Naive thymus-derived CD8-positive, alpha-beta T cell (primary cell): Measurements from ENCODE around the gene STAG1. TPM values are rescaled to one million over a fixed set of nuclear protein-coding genes. Genes with fewer than 3 reads are reported as not detected.

Source experiments
- ATAC-seq, 2 donors: fragments of 150-1000 bp; cut with Tn5 transposase in 1 of 2; sonication (Bioruptor Pico), chemical (Tn5 transposase) in 1 of 2; 1 replicate in 1 of 2; 2 replicates in 1 of 2; pipeline ENCODE4 v1.10.0; 2021; ENCODE audit warnings: mild to moderate bottlenecking in 2 of 2, moderate library complexity in 2 of 2
- POLR2A ChIA-PET: fragments of 350-600 bp; sonication (Branson Sonifier 250); formaldehyde crosslinking; loops from one replicate; lab custom pipeline; 2021; ENCODE audit warnings: antibody characterized with exemption; lab: Charles Lee
- DNase-seq, 10 donors: peaks; one replicate each; pipeline versions ENCODE4 v3.0.0 to v3.0.0-alpha.2; 2020 to 2022
- H3K27ac Mint-ChIP-seq, 10 donors: one replicate each; pipeline ENCODE4 v1.8.0; 2020 to 2022; ENCODE audit warnings: mild to moderate bottlenecking in 10 of 10, mixed read lengths in 10 of 10, moderate library complexity in 4 of 10, inconsistent platforms in 1 of 10
- H3K27me3 Mint-ChIP-seq, 5 donors: one replicate each; pipeline ENCODE4 v1.8.0; 2021 to 2022; ENCODE audit warnings: mixed read lengths in 5 of 5
- H3K36me3 Mint-ChIP-seq, 3 donors: one replicate each; pipeline ENCODE4 v1.8.0; 2020 to 2022; ENCODE audit warnings: mixed read lengths in 3 of 3, mild to moderate bottlenecking in 2 of 3, inconsistent platforms in 1 of 3
- H3K4me1 Mint-ChIP-seq, 4 donors: one replicate each; pipeline ENCODE4 v1.8.0; 2021 to 2022; ENCODE audit warnings: mixed read lengths in 4 of 4
- H3K4me3 Mint-ChIP-seq, 10 donors: one replicate each; pipeline ENCODE4 v1.8.0; 2020 to 2022; ENCODE audit warnings: mild to moderate bottlenecking in 10 of 10, mixed read lengths in 10 of 10, moderate library complexity in 6 of 10, inconsistent platforms in 1 of 10
- H3K9me3 Mint-ChIP-seq, 9 donors: one replicate each; pipeline ENCODE4 v1.8.0; 2020 to 2022; ENCODE audit warnings: mixed read lengths in 9 of 9, mild to moderate bottlenecking in 3 of 9, inconsistent platforms in 1 of 9, moderate library complexity in 1 of 9
- polyA plus RNA-seq, 3 donors: library from polyadenylated mRNA; unstranded; fragments of 300-500 nt; fragmentation: Illumina TruSeq; gene quantifications; one replicate each; pipeline ENCODE4 v1.2.3, GENCODE V29; 2021
- total RNA-seq, 8 experiments: library from RNA in 2 of 8; stranded (reverse) in 2 of 8; gene quantifications; one replicate each; pipeline ENCODE4 v1.2.3 and lab custom pipeline; 2021 to 2026

The STAG1 gene
- total and polyA plus RNA-seq, 5 experiments from 2014 or later, result 15.1 to 51.2 (median 17.5) TPM

- H3K36me3 Mint-ChIP-seq, result peaks cover 48 to 77% (median 66%) of the 10 kb centered on the region in 3 donors
- POLR2A ChIA-PET, result no interaction called here
- no peak overlapping the region for H3K27ac Mint-ChIP-seq
- no peak for DNase-seq
- H3K9me3 Mint-ChIP-seq, result peaks cover 8 to 91% (median 34%) of the 10 kb centered on the region in 9 donors
- peaks cover 11 to 77% (median 24%) of the 10 kb centered on the region in 4 donors for H3K4me1 Mint-ChIP-seq
- ATAC-seq, result no peak
- H3K27me3 Mint-ChIP-seq, result no peaks in the 10 kb centered on the region
- H3K4me3 Mint-ChIP-seq, result no peak overlapping the region
Observed at GRCh38 chr3:136696797-136697196, 55.4 kb downstream of the STAG1 start.

GRCh38 chr3:136694321-136694720, 57.9 kb downstream of the STAG1 start:
- DNase-seq, result peak in 2 of 10 donors; percentile 3 to 17
- H3K9me3 Mint-ChIP-seq, result peaks cover 0 to 84% (median 33%) of the 10 kb centered on the region in 9 donors
- H3K4me3 Mint-ChIP-seq, result peak overlapping the region in 4 of 10 donors; percentile 22 to 75 (median 49)
- POLR2A ChIA-PET, result no interaction called here
- H3K4me1 Mint-ChIP-seq, result peaks cover 13 to 76% (median 28%) of the 10 kb centered on the region in 4 donors
- H3K36me3 Mint-ChIP-seq, result peaks cover 44 to 69% (median 62%) of the 10 kb centered on the region in 3 donors
- H3K27me3 Mint-ChIP-seq, result no peaks in the 10 kb centered on the region
- peak overlapping the region in 5 of 10 donors; percentile 4 to 89 (median 41) for H3K27ac Mint-ChIP-seq
- no peak for ATAC-seq

- H3K36me3 Mint-ChIP-seq, result peaks cover 36 to 66% (median 37%) of the 10 kb centered on the region in 3 donors
- H3K27me3 Mint-ChIP-seq, result no peaks in the 10 kb centered on the region
- POLR2A ChIA-PET, result no interaction called here
- ATAC-seq, result no peak
- DNase-seq, result no peak
- no peak overlapping the region for H3K4me3 Mint-ChIP-seq
- H3K27ac Mint-ChIP-seq, result peak overlapping the region in 2 of 10 donors; percentile 22 to 45
- peaks cover 6 to 67% (median 34%) of the 10 kb centered on the region in 4 donors for H3K4me1 Mint-ChIP-seq
- H3K9me3 Mint-ChIP-seq, result peaks cover 0 to 56% (median 17%) of the 10 kb centered on the region in 9 donors
Observed at GRCh38 chr3:136690599-136690998, 61.6 kb downstream of the STAG1 start.

GRCh38 chr3:136685882-136686281, 66.3 kb downstream of the STAG1 start:
- Mint-ChIP-seq H3K27ac (peak overlapping the region in 4 of 10 donors; percentile 21 to 61 (median 37)), H3K4me3 (peak overlapping the region in 1 of 10 donors; percentile 34), H3K4me1 (peaks cover 8 to 57% (median 37%) of the 10 kb centered on the region in 4 donors), H3K27me3 (no peaks in the 10 kb centered on the region), H3K36me3 (peaks cover 23 to 46% (median 31%) of the 10 kb centered on the region in 3 donors), H3K9me3 (peaks cover 0 to 36% (median 11%) of the 10 kb centered on the region in 9 donors)
- no peak for ATAC-seq
- POLR2A ChIA-PET, result no interaction called here
- no peak for DNase-seq

DNA sequence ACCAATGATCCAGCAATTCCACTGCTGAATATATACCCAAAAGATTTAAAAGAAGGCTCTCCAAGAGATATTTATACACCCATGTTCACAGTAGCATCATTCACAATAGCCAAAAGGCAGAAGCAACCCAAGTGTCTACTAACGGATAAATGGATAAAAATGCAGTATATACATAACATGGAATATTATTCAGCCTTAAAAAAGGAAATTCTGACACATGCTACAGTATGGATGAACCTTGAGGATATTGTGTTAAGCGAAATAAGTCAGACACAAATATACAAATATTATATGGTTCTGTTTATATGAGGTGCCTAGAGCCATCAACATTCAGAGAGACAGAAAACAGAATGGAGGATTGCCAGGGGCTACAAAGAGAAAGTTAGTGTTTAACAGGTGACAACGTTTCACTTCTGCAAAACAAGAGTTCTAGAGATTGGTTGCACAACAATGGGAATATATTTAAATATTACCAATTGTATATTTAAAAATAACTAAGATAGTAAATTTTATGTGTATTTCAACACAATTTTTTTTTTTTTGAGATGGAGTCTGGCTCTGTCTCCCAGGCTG, 69.4 kb downstream of the STAG1 start:
- H3K9me3 Mint-ChIP-seq, result peaks cover 0 to 30% (median 9%) of the 10 kb centered on the region in 9 donors
- peaks cover 4 to 44% (median 25%) of the 10 kb centered on the region in 4 donors for H3K4me1 Mint-ChIP-seq
- DNase-seq (no peak), ATAC-seq (no peak)
- H3K4me3 Mint-ChIP-seq, result no peak overlapping the region
- peaks cover 14 to 35% (median 19%) of the 10 kb centered on the region in 3 donors for H3K36me3 Mint-ChIP-seq
- POLR2A ChIA-PET, result no interaction called here
- no peaks in the 10 kb centered on the region for H3K27me3 Mint-ChIP-seq
- no peak overlapping the region for H3K27ac Mint-ChIP-seq

GRCh38 chr3:136678981-136679380, 73.2 kb downstream of the STAG1 start:
- peak overlapping the region in 1 of 10 donors; percentile 46 for H3K27ac Mint-ChIP-seq

GRCh38 chr3:136676009-136676408, 76.2 kb downstream of the STAG1 start:
- POLR2A ChIA-PET, result no interaction called here
- ATAC-seq (no peak), DNase-seq (no peak)
- no peak overlapping the region for H3K27ac Mint-ChIP-seq
- H3K4me1 Mint-ChIP-seq, result peaks cover 25 to 67% (median 48%) of the 10 kb centered on the region in 4 donors
- no peak overlapping the region for H3K4me3 Mint-ChIP-seq
- no peaks in the 10 kb centered on the region for H3K27me3 Mint-ChIP-seq
- H3K9me3 Mint-ChIP-seq, result no peaks in the 10 kb centered on the region
- H3K36me3 Mint-ChIP-seq, result peaks cover 0 to 14% (median 8%) of the 10 kb centered on the region in 3 donors

More at GRCh38 chr3:136678981-136679380, 73.2 kb downstream of the STAG1 start:
- H3K27me3 Mint-ChIP-seq, result no peaks in the 10 kb centered on the region
- POLR2A ChIA-PET, result interaction anchor here (0.6 to 0.7 kb wide), 2 partner anchors 45 to 102 kb away, joined by 3 to 4 read pairs; no protein-coding TSS in a partner anchor
- H3K36me3 Mint-ChIP-seq, result peaks cover 2 to 9% (median 5%) of the 10 kb centered on the region in 3 donors
- H3K9me3 Mint-ChIP-seq, result peaks cover 0 to 10% (median 4%) of the 10 kb centered on the region in 9 donors
- no peak overlapping the region for H3K4me3 Mint-ChIP-seq
- peaks cover 12 to 54% (median 30%) of the 10 kb centered on the region in 4 donors for H3K4me1 Mint-ChIP-seq
- no peak for ATAC-seq
- no peak for DNase-seq

DNA sequence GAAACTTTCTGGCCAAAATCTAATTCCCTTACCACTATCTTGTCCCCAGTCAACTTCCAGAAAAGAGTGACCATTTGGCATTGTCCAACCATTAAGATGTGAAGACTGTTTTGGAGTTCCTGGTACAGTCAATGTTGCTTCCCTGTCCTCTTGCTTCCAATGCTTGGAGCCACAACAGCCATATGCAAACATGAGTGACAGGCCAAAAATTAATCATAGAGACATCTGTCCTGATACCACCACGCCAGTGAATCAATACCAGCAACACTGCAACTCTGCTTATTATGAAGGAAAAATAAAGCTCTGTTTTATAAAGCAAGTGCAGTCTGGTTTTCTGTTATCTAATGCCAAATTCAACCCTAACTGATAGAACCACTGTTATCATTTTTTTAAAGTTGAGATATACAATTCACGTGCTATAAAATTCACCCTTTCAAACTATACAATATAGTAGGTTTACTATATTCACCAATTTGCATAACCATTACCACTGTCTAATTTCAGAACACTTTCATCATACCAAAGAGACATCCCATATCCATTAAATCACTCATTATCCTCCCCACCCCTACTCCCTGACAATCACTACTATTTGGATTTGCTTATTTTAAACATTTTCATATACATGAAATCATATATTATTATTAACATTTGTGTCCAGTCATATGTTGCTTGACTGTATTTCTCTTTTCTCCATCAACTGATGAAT, 76.9 kb downstream of the STAG1 start:
- POLR2A ChIA-PET, result no interaction called here
- DNase-seq, result no peak

DNA sequence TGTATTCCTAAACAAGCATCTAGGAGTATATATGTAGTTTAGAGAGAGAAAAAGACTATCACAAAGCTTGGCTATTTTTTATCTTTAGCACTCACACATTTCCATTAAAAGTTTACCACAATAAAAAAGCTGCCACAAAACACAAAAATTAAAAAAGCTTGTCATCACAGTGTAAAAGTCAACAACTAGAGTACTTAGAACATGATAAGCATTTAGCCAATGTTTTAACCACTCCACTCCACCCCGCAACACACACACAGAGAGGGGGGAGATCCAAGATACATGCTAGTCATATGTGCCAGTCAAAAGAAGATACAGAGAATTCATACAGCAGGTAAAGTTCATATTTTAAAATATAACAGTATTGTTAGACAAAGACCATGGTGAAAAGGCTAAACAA, 79.7 kb downstream of the STAG1 start:
- H3K4me3 Mint-ChIP-seq, result no peak overlapping the region

More for the DNA sequence above, 76.9 kb downstream of the STAG1 start:
- peaks cover 24 to 66% (median 48%) of the 10 kb centered on the region in 4 donors for H3K4me1 Mint-ChIP-seq
- peak overlapping the region in 1 of 10 donors; percentile 25 for H3K27ac Mint-ChIP-seq
- H3K36me3 Mint-ChIP-seq, result peaks cover 0 to 16% (median 12%) of the 10 kb centered on the region in 3 donors
- H3K27me3 Mint-ChIP-seq, result no peaks in the 10 kb centered on the region
- ATAC-seq, result no peak
- H3K9me3 Mint-ChIP-seq, result no peaks in the 10 kb centered on the region
- H3K4me3 Mint-ChIP-seq, result peak overlapping the region in 1 of 10 donors; percentile 14

GRCh38 chr3:136671921-136672320, 80.3 kb downstream of the STAG1 start:
- Mint-ChIP-seq H3K9me3 (no peaks in the 10 kb centered on the region), H3K4me1 (peaks cover 25 to 62% (median 59%) of the 10 kb centered on the region in 4 donors), H3K36me3 (peaks cover 5 to 24% (median 22%) of the 10 kb centered on the region in 3 donors), H3K27me3 (no peaks in the 10 kb centered on the region), H3K27ac (peak overlapping the region in 1 of 10 donors; percentile 80), H3K4me3 (no peak overlapping the region)
- POLR2A ChIA-PET, result no interaction called here
- DNase-seq (no peak), ATAC-seq (no peak)

More for the DNA sequence above, 79.7 kb downstream of the STAG1 start:
- Mint-ChIP-seq H3K4me1 (peaks cover 24 to 62% (median 57%) of the 10 kb centered on the region in 4 donors), H3K36me3 (peaks cover 0 to 24% (median 22%) of the 10 kb centered on the region in 3 donors), H3K9me3 (no peaks in the 10 kb centered on the region), H3K27me3 (no peaks in the 10 kb centered on the region), H3K27ac (peak overlapping the region in 2 of 10 donors; percentile 14 to 33)
- no peak for DNase-seq
- POLR2A ChIA-PET, result no interaction called here
- ATAC-seq, result no peak

DNA sequence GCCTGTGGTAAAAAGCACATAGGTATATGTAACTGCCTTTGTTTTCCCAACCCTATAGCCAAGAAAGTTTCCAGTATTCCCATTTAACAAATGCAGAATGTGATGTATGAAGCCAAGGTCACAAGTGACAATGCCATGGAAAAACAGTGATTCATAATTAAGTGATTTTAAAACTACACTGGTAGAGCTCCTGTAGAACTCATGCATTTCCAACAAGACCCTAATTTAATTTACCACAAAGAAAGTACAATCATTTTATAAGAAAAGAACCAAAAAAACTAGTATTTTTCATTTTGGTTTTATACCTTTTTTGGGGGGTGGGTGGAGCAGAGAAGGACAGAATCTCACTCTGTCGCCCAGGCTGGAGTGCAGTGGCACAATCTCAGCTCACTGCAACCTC, 82.0 kb downstream of the STAG1 start:
- Mint-ChIP-seq H3K4me1 (peaks cover 26 to 59% (median 56%) of the 10 kb centered on the region in 4 donors), H3K27ac (no peak overlapping the region), H3K36me3 (peaks cover 5 to 24% (median 22%) of the 10 kb centered on the region in 3 donors), H3K4me3 (no peak overlapping the region), H3K27me3 (no peaks in the 10 kb centered on the region), H3K9me3 (no peaks in the 10 kb centered on the region)
- no peak for ATAC-seq
- POLR2A ChIA-PET, result interaction anchor here (0.5 kb wide), 1 partner anchor 14 kb away, joined by 3 read pairs; no protein-coding TSS in a partner anchor
- no peak for DNase-seq

DNA sequence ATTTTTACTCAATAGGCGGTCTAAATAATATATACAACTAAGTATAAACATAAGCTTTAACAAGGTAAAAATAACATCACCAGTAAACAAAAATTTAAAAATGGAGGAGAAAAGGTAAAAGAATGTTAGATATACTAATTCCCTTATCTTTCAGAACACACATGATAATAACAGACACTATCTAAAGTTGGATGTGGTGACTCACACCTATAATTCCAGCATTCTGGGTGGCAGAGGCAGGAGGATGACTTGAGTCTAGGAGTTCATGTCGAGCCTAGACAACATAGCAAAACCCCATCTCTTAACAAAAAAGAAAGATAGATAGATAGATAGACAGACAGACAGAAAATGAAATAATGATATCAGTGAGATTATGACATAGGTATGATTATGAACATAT, 85.1 kb downstream of the STAG1 start:
- peaks cover 5 to 27% (median 19%) of the 10 kb centered on the region in 3 donors for H3K36me3 Mint-ChIP-seq
- POLR2A ChIA-PET, result no interaction called here
- H3K27ac Mint-ChIP-seq, result peak overlapping the region in 1 of 10 donors; percentile 43
- no peaks in the 10 kb centered on the region for H3K9me3 Mint-ChIP-seq
- H3K4me1 Mint-ChIP-seq, result peaks cover 25 to 60% (median 49%) of the 10 kb centered on the region in 4 donors
- H3K4me3 Mint-ChIP-seq, result no peak overlapping the region
- no peaks in the 10 kb centered on the region for H3K27me3 Mint-ChIP-seq
- DNase-seq, result no peak
- no peak for ATAC-seq
